ENCODE measurements around the gene RAI14. TPM values are rescaled to one million over a fixed set of nuclear protein-coding genes. Genes with fewer than 3 reads are reported as not detected.
"Not testable (repeated sequence)": the region's sequence is repeated elsewhere in the genome, so short reads cannot be mapped to it uniquely, and the experiment has no call there.

Gene RAI14
- total and polyA plus RNA-seq, 2 donors (not counting 3 experiments of a cell fraction or from before 2014, with no cell fraction given), result 114 to 369 TPM

- no peaks in the 10 kb centered on the region for H3K9me1 ChIP-seq (replicated peaks; ENCODE audit: control insufficient read depth, extremely low read depth, insufficient read depth, low read length)
- H3K9ac ChIP-seq (replicated peaks; ENCODE audit: extremely low read depth, insufficient read depth, low read length), result no peak overlapping the region
- BruUV-seq (replicated peaks), result no TSS peak
- H3K4me3 ChIP-seq (replicated peaks in 1 of 3; ENCODE audit: insufficient read depth in 1 of 3, low read depth in 1 of 3, low read length in 3 of 3), result no peak overlapping the region
- TF ChIP-seq POLR2A (IDR thresholded peaks at IDR 0.05; ENCODE audit: low read depth, low read length), result no peak
- TF ChIP-seq GATA2 (IDR thresholded peaks at IDR 0.05; ENCODE audit: insufficient read depth, insufficient read length, low read depth, low read length), result no peak
- TF ChIP-seq MAX (IDR thresholded peaks at IDR 0.05; ENCODE audit: insufficient read depth, insufficient read length), result no peak
- no peak for TF ChIP-seq EZH2 (IDR thresholded peaks at IDR 0.05; ENCODE audit: borderline replicate concordance, low read depth, low read length, severe bottlenecking)
- TF ChIP-seq MYC (IDR thresholded peaks at IDR 0.05; ENCODE audit: low read depth, low read length), result no peak
- no peak for TF ChIP-seq FOS (IDR thresholded peaks at IDR 0.05; ENCODE audit: borderline replicate concordance, insufficient read depth, low read length)
- no peak for TF ChIP-seq CTCF (IDR thresholded peaks at IDR 0.05; ENCODE audit: extremely low read depth in 1 of 2, insufficient read depth in 1 of 2, low read depth in 1 of 2, low read length in 2 of 2)
- TF ChIP-seq JUN (IDR thresholded peaks at IDR 0.05; ENCODE audit: borderline replicate concordance, insufficient read depth, insufficient read length, low read depth), result no peak
- no peak for TF ChIP-seq POLR2AphosphoS5 (IDR thresholded peaks at IDR 0.05; ENCODE audit: insufficient read depth, low read depth, low read length)
- H3K4me1 ChIP-seq (ENCODE audit: control insufficient read depth, extremely low read depth, insufficient read depth, low read length), result no peaks in the 10 kb centered on the region
- no peaks in the 10 kb centered on the region for H4K20me1 ChIP-seq (replicated peaks; ENCODE audit: control insufficient read depth, extremely low read depth, insufficient read depth, low read length)
- peaks cover 5 to 13% of the 10 kb centered on the region in 2 experiments for H3K36me3 ChIP-seq (ENCODE audit: control insufficient read depth in 2 of 2, extremely low read depth in 1 of 2, insufficient read depth in 2 of 2, low read length in 2 of 2)
- intact Hi-C loops (cut with micrococcal nuclease), result no loop called here
- no peak overlapping the region for H2AFZ ChIP-seq (ENCODE audit: low read depth, low read length)
- DNase-seq (ENCODE audit: low read depth, low spot score) (no peak), FAIRE-seq (no peak)
- no peaks in the 10 kb centered on the region for H3K27me3 ChIP-seq (ENCODE audit: control insufficient read depth in 2 of 2, insufficient read depth in 2 of 2, low read length in 2 of 2)
- CTCF ChIA-PET, result interaction anchor here (1.4 to 1.7 kb wide), 2 partner anchors 239 to 240 kb away, joined by 3 to 4 read pairs; no protein-coding TSS in a partner anchor
- no peak overlapping the region for H3K4me2 ChIP-seq (ENCODE audit: insufficient read depth, low read length)
- POLR2A ChIA-PET, result interaction anchor here (0.8 kb wide), 1 partner anchor 139 kb away, joined by 3 read pairs; no protein-coding TSS in a partner anchor
- H3K9me3 ChIP-seq (replicated peaks; ENCODE audit: control insufficient read depth, insufficient read depth, low read length), result no peaks in the 10 kb centered on the region
- no peak overlapping the region for H3K27ac ChIP-seq (ENCODE audit: insufficient read depth, low read depth, low read length)
- peaks cover 95% of the 10 kb centered on the region for H3K79me2 ChIP-seq (ENCODE audit: control insufficient read depth, insufficient read depth, low read length)
- dilution Hi-C loops (cut with MboI; ENCODE audit: extremely low pct_ligation_motif_present, low sequenced_read_pairs), result no loop called here
Measured at GRCh38 chr5:34724741-34725140, 68.6 kb downstream of the RAI14 start.

GRCh38 chr5:34727166-34727749 is 71.1 kb downstream of the RAI14 start:
- H3K27ac ChIP-seq (ENCODE audit: insufficient read depth, low read depth, low read length); dilution Hi-C loops (cut with MboI; ENCODE audit: extremely low pct_ligation_motif_present, low sequenced_read_pairs); H4K20me1 ChIP-seq (replicated peaks; ENCODE audit: control insufficient read depth, extremely low read depth, insufficient read depth, low read length); CTCF ChIA-PET; H3K9me1 ChIP-seq (replicated peaks; ENCODE audit: control insufficient read depth, extremely low read depth, insufficient read depth, low read length); H3K9me3 ChIP-seq (replicated peaks; ENCODE audit: control insufficient read depth, insufficient read depth, low read length); H3K9ac ChIP-seq (replicated peaks; ENCODE audit: extremely low read depth, insufficient read depth, low read length); POLR2A ChIA-PET; BruUV-seq (replicated peaks); H2AFZ ChIP-seq (ENCODE audit: low read depth, low read length); intact Hi-C loops (cut with micrococcal nuclease); DNase-seq (ENCODE audit: low read depth, low spot score); H3K4me3 ChIP-seq (replicated peaks in 1 of 3; ENCODE audit: insufficient read depth in 1 of 3, low read depth in 1 of 3, low read length in 3 of 3); H3K4me2 ChIP-seq (ENCODE audit: insufficient read depth, low read length); H3K4me1 ChIP-seq (ENCODE audit: control insufficient read depth, extremely low read depth, insufficient read depth, low read length); H3K27me3 ChIP-seq (ENCODE audit: control insufficient read depth in 2 of 2, insufficient read depth in 2 of 2, low read length in 2 of 2): not testable (repeated sequence)
- H3K79me2 ChIP-seq (ENCODE audit: control insufficient read depth, insufficient read depth, low read length), result peaks cover 97% of the 10 kb centered on the region
- FAIRE-seq, result peak; percentile 4
- peaks cover 9 to 15% of the 10 kb centered on the region in 2 experiments for H3K36me3 ChIP-seq (ENCODE audit: control insufficient read depth in 2 of 2, extremely low read depth in 1 of 2, insufficient read depth in 2 of 2, low read length in 2 of 2)

All from endothelial cell of umbilical vein (primary cell).